ENCODE measurements around the gene LGALS13. TPM values are rescaled to one million over a fixed set of nuclear protein-coding genes. Genes with fewer than 3 reads are reported as not detected.

LGALS13 gene
- total RNA-seq, 1 experiment from 2014 or later = not detected

- no peaks in the 10 kb centered on the region for H3K36me3 ChIP-seq (replicated peaks; ENCODE audit: control insufficient read depth, insufficient read depth, low read length)
- DNase-seq = peak; percentile 7
- H3K27me3 ChIP-seq (ENCODE audit: control insufficient read depth, insufficient read depth, low read length) = no peaks in the 10 kb centered on the region; the same call in 1 of the 2 replicates
- no peak overlapping the region for H3K4me3 ChIP-seq (ENCODE audit: insufficient read depth, low read depth, low read length)
These were observed 43.6 kb downstream of the LGALS13 start for GRCh38 chr19:39645800-39646411.

GRCh38 chr19:39647918-39648317 is 45.6 kb downstream of the LGALS13 start:
- no peaks in the 10 kb centered on the region for H3K36me3 ChIP-seq (replicated peaks; ENCODE audit: control insufficient read depth, insufficient read depth, low read length)
- no peaks in the 10 kb centered on the region for H3K27me3 ChIP-seq (ENCODE audit: control insufficient read depth, insufficient read depth, low read length)
- DNase-seq = no peak
- no peak overlapping the region for H3K4me3 ChIP-seq (ENCODE audit: insufficient read depth, low read depth, low read length)

- Histone ChIP-seq H3K27me3 (ENCODE audit: control insufficient read depth, insufficient read depth, low read length) (no peaks in the 10 kb centered on the region), H3K36me3 (replicated peaks; ENCODE audit: control insufficient read depth, insufficient read depth, low read length) (no peaks in the 10 kb centered on the region)
- no peak for DNase-seq
These were observed 53.3 kb downstream of the LGALS13 start, which contains the start of gene LGALS16 for GRCh38 chr19:39655613-39656012. TSS of gene LGALS16 (plus strand) at chr19:39655913. CDS start at chr19:39655962, 49 bp downstream.

More at GRCh38 chr19:39655613-39656012, 53.3 kb downstream of the LGALS13 start, which contains the start of gene LGALS16:
- H3K4me3 ChIP-seq (ENCODE audit: insufficient read depth, low read depth, low read length) = no peak within 1 kb of the TSS

Other genes starting within 250 kb of the LGALS13 start
- 20.7 and 21.6 TPM in 2 replicates for gene PAF1, start 211.4 kb upstream of the LGALS13 start, total RNA-seq (2014; rRNA removed; shearing (Covaris generic))
- 38.2 and 41.6 TPM in 2 replicates for gene MED29, start 211.1 kb upstream of the LGALS13 start, total RNA-seq (2014; rRNA removed; shearing (Covaris generic))
- 2.2 and 6.4 TPM in 2 replicates for gene ZFP36, start 195.7 kb upstream of the LGALS13 start, total RNA-seq (2014; rRNA removed; shearing (Covaris generic))
- gene PLEKHG2, start 189.9 kb upstream of the LGALS13 start, total RNA-seq (2014; rRNA removed; shearing (Covaris generic)) = 34.2 and 90.9 TPM in 2 replicates
- gene RPS16, start 166.6 kb upstream of the LGALS13 start, total RNA-seq (2014; rRNA removed; shearing (Covaris generic)) = 42.4 and 55.8 TPM in 2 replicates
- 82.1 and 86.8 TPM in 2 replicates for gene SUPT5H, start 156.9 kb upstream of the LGALS13 start, total RNA-seq (2014; rRNA removed; shearing (Covaris generic))
- 134 and 161 TPM in 2 replicates for gene TIMM50, start 121.7 kb upstream of the LGALS13 start, total RNA-seq (2014; rRNA removed; shearing (Covaris generic))
- gene DLL3, start 103.6 kb upstream of the LGALS13 start, total RNA-seq (2014; rRNA removed; shearing (Covaris generic)) = 2.1 and 2.6 TPM in 2 replicates
- 3.1 and 4.4 TPM in 2 replicates for gene SELENOV, start 87.4 kb upstream of the LGALS13 start, total RNA-seq (2014; rRNA removed; shearing (Covaris generic))
- gene EID2B, start 69.7 kb upstream of the LGALS13 start, total RNA-seq (2014; rRNA removed; shearing (Covaris generic)) = 2.4 and 4.0 TPM in 2 replicates
- 14.9 and 18.4 TPM in 2 replicates for gene EID2, start 62.4 kb upstream of the LGALS13 start, total RNA-seq (2014; rRNA removed; shearing (Covaris generic))
- gene LGALS16, start 53.4 kb downstream of the LGALS13 start, total RNA-seq (2014; rRNA removed; shearing (Covaris generic)) = not detected in 2 replicates
- gene LGALS14, start 102.0 kb downstream of the LGALS13 start, total RNA-seq (2014; rRNA removed; shearing (Covaris generic)) = not detected in 2 replicates
- not detected in 2 replicates for gene CLC, start 135.5 kb downstream of the LGALS13 start, total RNA-seq (2014; rRNA removed; shearing (Covaris generic))
- gene LEUTX, start 176.3 kb downstream of the LGALS13 start, total RNA-seq (2014; rRNA removed; shearing (Covaris generic)) = not detected in 2 replicates
- 5.4 and 6.9 TPM in 2 replicates for gene DYRK1B, start 231.6 kb downstream of the LGALS13 start, total RNA-seq (2014; rRNA removed; shearing (Covaris generic))
- gene FBL, start 243.9 kb downstream of the LGALS13 start, total RNA-seq (2014; rRNA removed; shearing (Covaris generic)) = 376 and 414 TPM in 2 replicates